Measurements from ENCODE around the gene GLIS1.

The GLIS1 gene

GRCh38 chr1:53614231-53615021 is 124.5 kb downstream of the GLIS1 start:
- no peak for DNase-seq

- peak; percentile 36 for DNase-seq
Observed at GRCh38 chr1:53608676-53609075, 130.3 kb downstream of the GLIS1 start.

GRCh38 chr1:53608071-53608470 is 130.9 kb downstream of the GLIS1 start:
- DNase-seq: no peak

- no peak for DNase-seq
Observed at GRCh38 chr1:53606651-53607051, 132.3 kb downstream of the GLIS1 start.

- DNase-seq: no peak
Observed at GRCh38 chr1:53606197-53606596, 132.8 kb downstream of the GLIS1 start.

- DNase-seq: no peak
Observed at GRCh38 chr1:53605181-53605580, 133.8 kb downstream of the GLIS1 start.

- DNase-seq: no peak
Observed at GRCh38 chr1:53604291-53604919, 134.6 kb downstream of the GLIS1 start.

- no peak for DNase-seq
Observed at GRCh38 chr1:53603431-53603830, 135.5 kb downstream of the GLIS1 start.

- no peak for DNase-seq
Observed at GRCh38 chr1:53601867-53602775, 136.8 kb downstream of the GLIS1 start.

- no peak for DNase-seq
Observed at GRCh38 chr1:53601031-53601745, 137.8 kb downstream of the GLIS1 start.

- DNase-seq: no peak
Observed at GRCh38 chr1:53600561-53600960, 138.4 kb downstream of the GLIS1 start.

- DNase-seq: no peak
Observed at GRCh38 chr1:53600001-53600400, 139.0 kb downstream of the GLIS1 start.

- DNase-seq: no peak
Observed at GRCh38 chr1:53599481-53599880, 139.5 kb downstream of the GLIS1 start.

GRCh38 chr1:53598966-53599365 is 140.0 kb downstream of the GLIS1 start:
- DNase-seq: no peak

- no peak for DNase-seq
Observed at GRCh38 chr1:53595906-53596305, 143.1 kb downstream of the GLIS1 start.

GRCh38 chr1:53594391-53595180 is 144.4 kb downstream of the GLIS1 start:
- no peak for DNase-seq

GRCh38 chr1:53593758-53594380 is 145.1 kb downstream of the GLIS1 start:
- no peak for DNase-seq

GRCh38 chr1:53592985-53593757 is 145.8 kb downstream of the GLIS1 start:
- no peak for DNase-seq

GRCh38 chr1:53592521-53592982 is 146.4 kb downstream of the GLIS1 start:
- DNase-seq: peak; percentile 42

- DNase-seq: no peak
Observed at GRCh38 chr1:53591924-53592323, 147.0 kb downstream of the GLIS1 start.

Measured in fibroblast of skin of back (primary cell).